Transverse colon (tissue), 4 donors: Measurements from ENCODE around the gene EHD3.

ENCODE experiments used
- EP300 ChIP-seq: sonication (generic); formaldehyde crosslinking; IDR thresholded peaks from one replicate; pipeline ENCODE4 v1.6.1; 2017; ENCODE audit warnings: antibody characterized with exemption, low read depth
- POLR2A ChIP-seq: fragments of 450-650 bp; IDR thresholded peaks from one replicate; pipeline ENCODE4 v1.6.1; 2016; ENCODE audit warnings: antibody characterized with exemption, mild to moderate bottlenecking, moderate library complexity
- POLR2AphosphoS5 ChIP-seq, 3 donors: sonication (generic); formaldehyde crosslinking; IDR thresholded peaks; one replicate each; pipeline ENCODE4 v1.6.1; 2016; ENCODE audit warnings: antibody characterized with exemption in 3 of 3
- TF ChIP-seq, protein P1 (sequence below), 5 experiments: fragments of 200-600 bp in 3 of 5; fragments of 450-650 bp in 2 of 5; sonication (generic) in 3 of 5; IDR thresholded peaks; 1 replicate in 2 of 5; 2 replicates in 3 of 5; pipeline ENCODE4 v1.5.1; 2016 to 2017; ENCODE audit warnings: antibody characterized with exemption in 5 of 5, inconsistent platforms in 3 of 5, mild to moderate bottlenecking in 2 of 5, moderate library complexity in 1 of 5

DNA sequence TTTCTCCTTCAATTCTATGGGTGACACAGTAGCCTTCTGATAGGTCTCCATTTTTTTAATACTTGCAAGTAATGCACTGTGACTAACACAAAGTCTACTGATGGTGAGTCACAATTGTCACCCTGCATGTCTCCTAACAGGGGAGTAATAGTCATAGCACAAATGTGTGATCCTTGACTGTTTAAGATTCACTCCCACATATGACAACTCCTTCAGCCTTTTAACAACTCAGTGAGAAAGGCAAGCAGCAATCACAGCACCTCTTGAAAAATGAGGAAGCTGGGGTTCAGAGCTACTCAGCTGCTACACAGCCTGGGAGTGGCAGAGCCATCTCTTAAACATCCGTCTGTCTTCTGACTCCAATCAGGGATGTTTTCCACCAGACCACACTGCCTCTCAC, 63.8 kb downstream of the EHD3 start:
- TF ChIP-seq, protein P1, sequence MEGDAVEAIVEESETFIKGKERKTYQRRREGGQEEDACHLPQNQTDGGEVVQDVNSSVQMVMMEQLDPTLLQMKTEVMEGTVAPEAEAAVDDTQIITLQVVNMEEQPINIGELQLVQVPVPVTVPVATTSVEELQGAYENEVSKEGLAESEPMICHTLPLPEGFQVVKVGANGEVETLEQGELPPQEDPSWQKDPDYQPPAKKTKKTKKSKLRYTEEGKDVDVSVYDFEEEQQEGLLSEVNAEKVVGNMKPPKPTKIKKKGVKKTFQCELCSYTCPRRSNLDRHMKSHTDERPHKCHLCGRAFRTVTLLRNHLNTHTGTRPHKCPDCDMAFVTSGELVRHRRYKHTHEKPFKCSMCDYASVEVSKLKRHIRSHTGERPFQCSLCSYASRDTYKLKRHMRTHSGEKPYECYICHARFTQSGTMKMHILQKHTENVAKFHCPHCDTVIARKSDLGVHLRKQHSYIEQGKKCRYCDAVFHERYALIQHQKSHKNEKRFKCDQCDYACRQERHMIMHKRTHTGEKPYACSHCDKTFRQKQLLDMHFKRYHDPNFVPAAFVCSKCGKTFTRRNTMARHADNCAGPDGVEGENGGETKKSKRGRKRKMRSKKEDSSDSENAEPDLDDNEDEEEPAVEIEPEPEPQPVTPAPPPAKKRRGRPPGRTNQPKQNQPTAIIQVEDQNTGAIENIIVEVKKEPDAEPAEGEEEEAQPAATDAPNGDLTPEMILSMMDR (IDR thresholded peaks at IDR 0.05), result no peak
- TF ChIP-seq POLR2A (no peak), POLR2AphosphoS5 (IDR thresholded peaks at IDR 0.05) (no peak), EP300 (no peak)
